G401.6 (cell line): ENCODE data around the gene TAAR2.
"Not testable (repeated sequence)": the region's sequence is repeated elsewhere in the genome, so short reads cannot be mapped to it uniquely, and the experiment has no call there.

Experiments used
- FAIRE-seq: peaks from 2 replicates; lab custom pipeline; 2012; peaks lifted over from hg19 to GRCh38; lab: Jason Lieb, UNC

Gene TAAR2

DNA sequence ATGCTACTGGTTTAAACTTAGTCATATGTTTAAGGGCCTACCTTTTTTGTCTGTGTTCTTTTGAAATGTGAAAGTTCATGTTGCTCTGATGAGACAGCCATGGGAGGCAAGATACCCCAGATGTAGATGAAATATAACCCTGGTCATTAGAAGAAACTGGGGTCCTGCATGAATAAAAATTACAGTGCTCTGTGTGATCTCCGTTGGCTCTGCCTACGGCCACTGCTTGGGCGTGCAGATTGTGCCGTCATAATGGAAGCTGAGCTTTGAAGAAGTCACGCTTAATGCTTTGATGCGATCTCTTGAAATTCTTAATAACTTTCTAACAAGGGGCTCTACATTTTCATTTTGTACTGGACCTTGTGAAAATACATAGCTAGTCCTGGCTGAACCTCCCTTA, at the start of gene TAAR2:
TSS of gene TAAR2 (minus strand) at position 101 of the 400 bp plus-strand sequence. CDS start at position 101, 0 bp downstream.
- FAIRE-seq: no peak

DNA sequence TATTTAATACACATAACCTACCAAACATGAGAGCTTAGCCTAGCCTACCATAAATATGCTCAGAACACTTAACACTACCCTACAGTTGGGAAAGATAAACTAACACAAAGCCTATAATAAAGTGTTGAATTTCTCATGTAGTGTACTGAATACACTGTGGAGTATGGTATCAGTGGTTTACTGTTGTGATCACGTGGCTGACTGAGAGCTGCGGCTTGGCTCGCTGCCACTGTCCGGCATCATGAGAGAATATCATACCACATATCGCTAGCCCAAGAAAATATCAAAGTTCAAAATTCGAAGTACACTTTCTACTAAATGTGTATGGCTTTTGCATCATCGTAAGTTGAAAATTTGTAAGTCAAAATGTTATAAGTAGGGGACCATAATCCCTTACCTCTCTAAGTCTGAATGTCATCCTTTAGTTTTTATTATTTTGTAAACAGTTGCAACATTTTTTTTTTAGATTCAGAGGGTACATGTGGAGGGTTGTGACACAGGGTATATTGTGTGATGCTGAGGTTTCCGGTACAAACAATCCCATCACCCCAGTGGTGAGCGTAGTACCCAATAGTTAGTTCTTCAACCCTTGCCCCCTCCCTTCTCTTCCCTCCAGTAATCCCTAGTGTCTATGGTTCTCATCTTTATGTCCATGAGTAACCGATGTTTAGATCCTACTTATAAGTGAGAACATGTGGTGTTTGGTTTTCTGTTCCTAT, 49.5 kb upstream of the TAAR2 start:
- FAIRE-seq: no peak

DNA sequence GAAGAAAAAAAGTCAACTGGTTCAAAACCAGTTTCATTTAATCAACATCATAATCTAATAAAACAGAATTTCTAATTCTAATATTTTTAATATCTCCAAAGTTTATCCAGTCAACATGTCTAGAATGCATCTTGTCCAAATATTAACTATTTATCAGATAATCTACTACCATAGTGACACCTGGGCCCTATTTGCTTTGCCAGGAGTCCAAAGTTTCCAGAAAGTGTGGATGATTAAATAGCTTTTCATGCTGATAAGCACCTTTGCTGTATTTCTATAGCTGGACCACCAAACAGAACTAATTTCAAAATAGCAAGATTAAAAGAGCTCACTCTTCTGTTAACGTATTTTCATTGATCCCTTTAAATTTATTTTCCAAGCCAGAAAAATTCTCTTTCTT, 47.2 kb upstream of the TAAR2 start:
- no peak for FAIRE-seq

DNA sequence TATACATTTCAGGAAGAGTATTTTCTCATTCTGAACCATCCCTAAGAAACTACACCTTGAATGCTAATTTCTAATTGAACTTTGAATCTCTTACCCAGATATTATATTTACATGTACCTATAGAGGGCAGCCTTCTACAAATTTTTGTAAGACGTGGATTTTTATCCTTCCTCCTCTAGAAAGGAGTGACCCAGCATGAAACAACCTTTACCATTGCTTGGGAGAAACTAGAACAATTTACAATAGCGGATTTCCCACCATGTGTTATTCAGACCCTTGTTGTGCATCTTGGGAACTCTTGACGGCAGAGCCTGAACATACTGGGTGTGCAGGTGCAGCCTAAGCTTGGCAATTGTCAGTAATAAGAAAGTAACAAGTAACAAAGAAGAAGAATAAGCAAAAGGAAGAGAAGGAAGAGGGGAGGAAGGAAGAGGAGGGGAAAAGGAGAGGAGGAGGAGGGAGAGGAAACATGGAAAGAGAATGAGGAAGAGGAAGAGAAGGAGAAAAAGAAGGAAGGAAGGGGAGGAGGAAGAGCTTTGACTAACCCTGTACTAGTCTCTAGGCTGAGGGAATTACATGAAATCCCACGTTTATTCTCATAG, 45.7 kb upstream of the TAAR2 start:
- peak; percentile 87 for FAIRE-seq

DNA sequence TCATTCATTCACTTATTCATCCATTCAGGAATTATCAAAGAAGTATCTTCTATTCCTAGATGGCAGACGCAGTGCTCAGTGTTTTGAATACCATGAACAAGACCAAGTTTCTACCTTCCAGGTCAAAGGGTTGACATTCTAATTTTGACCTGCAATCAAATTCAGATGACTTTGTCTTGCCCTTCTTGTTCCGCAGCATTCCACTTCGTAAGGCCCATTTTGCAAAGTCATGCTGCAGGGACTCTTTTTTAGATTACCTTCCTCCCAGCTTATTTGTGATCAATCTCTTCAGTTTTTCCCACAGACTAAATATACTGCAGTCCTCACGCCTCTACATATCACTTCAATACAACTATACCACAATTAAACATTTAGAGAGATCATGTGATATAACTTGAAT, 42.0 kb upstream of the TAAR2 start:
- FAIRE-seq: no peak

GRCh38 chr6:132664309-132665034, 40.4 kb upstream of the TAAR2 start:
- FAIRE-seq: no peak

DNA sequence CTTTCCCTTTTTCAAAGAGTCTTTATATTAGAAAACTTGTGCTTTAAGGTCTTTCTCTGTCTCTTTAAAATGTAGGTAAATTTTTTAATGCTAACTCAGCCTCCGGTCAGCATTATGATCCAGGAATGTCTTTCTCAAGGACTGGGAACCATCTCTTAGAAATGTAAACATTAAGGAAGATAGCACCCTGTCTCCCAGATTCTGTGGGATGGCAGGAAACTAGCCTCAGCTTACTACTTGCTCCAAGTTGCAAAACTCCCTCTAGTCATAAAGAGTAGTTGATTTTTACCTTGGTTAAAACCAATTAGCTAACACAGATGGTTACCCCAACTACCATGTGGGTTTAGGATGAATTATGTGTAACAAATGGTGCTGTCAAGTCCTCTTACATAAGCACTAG, 39.6 kb upstream of the TAAR2 start:
- no peak for FAIRE-seq

DNA sequence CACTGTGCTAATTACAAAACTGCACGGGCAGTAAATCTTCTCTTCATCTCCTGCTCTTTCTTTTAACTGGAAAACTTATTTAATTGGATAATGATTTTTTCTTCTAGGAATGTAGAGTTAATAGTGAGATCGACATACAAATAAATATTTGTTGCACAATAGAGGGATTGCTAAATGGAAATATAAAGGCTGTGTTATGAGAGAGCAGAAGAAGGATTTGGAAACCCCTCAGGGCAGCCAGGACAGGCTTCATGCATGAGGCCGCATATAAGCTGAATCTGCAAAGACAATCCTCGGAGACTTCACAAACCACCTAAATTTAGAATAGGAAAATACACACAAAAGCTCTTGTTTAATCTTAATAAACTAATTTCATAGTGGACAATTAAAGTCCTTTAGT, 37.8 kb upstream of the TAAR2 start:
- FAIRE-seq: no peak

GRCh38 chr6:132659082-132659481, 35.0 kb upstream of the TAAR2 start, which contains the start of gene TAAR1:
Gene TAAR1, minus strand, starts transcription at chr6:132659182. Its CDS starts 13,179 bp downstream, at chr6:132646003.
- no peak for FAIRE-seq

DNA sequence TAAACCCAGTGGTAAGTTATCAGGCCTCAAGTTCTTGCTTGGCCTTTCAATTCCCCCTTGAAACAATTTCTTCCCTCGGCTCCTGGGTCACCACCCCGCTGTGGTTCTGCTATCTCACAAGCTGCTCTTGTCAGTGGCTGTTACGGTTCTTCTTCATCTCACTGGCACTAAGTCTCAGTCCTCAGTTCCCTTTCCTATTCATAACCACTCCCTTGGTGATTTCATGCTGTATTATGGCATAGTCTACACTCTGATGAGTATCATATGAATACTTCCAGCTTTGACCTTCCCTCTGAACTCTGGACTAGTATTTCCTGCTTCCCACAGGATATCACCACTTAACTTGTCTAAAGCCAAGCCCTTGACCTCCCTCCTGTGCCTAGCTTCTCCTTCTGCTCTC, 27.0 kb upstream of the TAAR2 start:
- no peak for FAIRE-seq

DNA sequence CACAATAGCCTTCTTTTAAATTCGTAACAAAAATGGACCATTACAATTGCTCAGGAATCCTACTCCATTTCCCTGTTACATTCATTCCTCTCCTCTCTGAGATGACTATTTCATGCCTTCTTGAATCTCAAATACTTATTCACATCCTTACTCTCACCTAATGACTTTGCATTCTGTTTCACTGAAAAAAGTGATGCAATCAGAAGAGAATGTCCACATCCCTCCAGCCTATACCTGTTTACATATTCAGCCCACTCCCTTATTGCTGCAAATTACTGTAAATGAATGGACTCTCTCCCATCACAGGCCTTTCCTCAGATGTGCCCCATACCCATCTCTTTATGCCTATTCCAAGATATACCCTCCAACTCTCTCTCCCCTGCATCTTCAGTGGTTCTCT, 26.4 kb upstream of the TAAR2 start:
- no peak for FAIRE-seq

GRCh38 chr6:132648828-132649227, 24.8 kb upstream of the TAAR2 start:
- FAIRE-seq: no peak

DNA sequence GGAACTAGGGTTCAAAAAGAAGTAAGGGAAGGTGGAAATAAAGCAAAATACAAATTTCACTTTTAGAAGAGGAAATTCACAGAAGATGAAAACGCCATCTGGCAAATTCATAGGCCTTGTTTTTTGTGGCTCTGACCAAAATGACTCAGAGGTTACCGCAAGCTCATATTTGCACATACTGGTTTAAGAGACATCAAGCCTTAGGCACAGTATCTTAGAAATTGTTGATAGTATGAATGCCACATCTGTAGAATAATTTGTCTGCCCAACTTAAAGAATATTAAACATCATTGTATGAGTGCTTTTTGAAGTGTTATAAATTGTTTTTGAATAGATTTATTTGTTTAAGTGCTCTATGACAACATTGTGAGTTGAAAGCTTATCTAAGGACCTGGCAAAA, 24.3 kb upstream of the TAAR2 start:
- FAIRE-seq: no peak

DNA sequence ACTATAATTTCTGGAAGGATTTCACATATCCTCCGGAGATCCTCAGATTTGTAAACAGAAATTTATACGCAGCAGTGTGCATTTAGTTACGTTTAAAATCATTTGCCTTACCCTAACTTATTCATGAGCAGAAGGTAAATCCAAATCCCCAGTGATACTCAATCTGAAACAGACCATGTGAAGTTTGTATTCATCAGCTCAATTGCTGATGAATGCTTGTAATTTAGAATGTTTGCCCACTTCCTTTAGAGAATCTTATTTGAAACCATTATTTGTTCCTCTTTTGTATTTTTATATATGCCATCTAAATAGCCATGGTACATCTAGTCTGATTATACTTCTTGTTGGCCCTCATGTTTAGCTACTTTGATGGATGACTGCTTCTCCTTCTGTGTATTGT, 19.5 kb upstream of the TAAR2 start:
- FAIRE-seq: no peak

GRCh38 chr6:132637135-132637534, 13.1 kb upstream of the TAAR2 start:
- not testable (repeated sequence) for FAIRE-seq

DNA sequence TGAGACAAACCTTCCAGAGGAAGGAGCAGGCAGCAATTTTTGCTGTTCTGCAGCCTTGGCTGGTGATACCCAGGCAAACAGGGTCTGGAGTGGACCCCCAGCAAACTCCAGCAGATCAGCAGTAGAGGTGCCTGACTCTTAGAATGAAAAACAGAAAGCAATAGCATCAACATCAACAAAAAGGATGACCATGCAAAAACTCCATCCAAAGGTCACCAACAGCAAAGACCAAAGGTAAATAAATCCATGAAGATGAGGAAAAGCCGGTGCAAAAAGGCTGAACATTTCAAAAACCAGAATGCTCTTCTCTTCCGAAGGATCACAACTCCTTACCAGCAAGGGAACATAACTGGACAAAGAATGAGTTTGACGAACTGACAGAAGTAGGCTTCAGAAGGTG, 11.8 kb upstream of the TAAR2 start:
- not testable (repeated sequence) for FAIRE-seq

DNA sequence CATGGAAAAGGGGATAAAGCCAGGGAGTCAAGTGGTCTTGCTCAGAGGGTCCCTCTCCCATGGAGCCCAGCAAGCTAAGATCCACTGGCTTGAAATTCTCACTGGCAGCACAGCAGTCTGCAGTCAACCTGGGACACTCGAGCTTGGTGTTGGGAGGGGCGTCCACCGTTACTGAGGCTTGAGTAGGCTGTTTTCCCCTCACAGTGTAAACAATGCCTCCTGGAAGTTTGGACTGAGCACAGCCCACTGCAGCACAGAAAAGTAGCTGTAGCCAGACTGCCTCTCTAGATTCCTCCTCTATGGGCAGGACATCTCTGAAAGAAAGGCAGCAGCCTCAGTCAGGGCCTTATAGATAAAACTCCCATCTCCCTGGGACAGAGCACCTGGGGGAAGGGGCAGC, 11.2 kb upstream of the TAAR2 start:
- FAIRE-seq: not testable (repeated sequence)

GRCh38 chr6:132634796-132635195, 10.7 kb upstream of the TAAR2 start:
- FAIRE-seq: no peak

DNA sequence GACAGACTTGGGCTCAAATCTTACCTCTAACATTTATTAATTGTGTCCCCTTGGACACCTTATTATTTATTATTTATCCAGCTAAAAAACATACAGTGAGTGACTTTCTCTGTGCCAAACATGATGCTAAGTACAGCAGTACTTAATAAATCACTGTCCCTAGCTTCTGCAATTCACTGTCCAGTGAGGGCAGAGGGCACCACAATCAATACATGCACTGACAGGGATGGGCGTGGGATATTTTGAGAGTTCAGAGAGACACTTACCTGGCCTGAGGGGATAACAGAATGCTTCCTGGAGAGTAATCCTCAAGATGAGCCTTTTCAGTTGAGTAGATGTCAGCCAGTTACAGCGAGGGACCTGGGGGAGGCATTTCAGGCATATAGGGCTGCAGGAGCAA, 9.3 kb upstream of the TAAR2 start:
- FAIRE-seq: no peak

DNA sequence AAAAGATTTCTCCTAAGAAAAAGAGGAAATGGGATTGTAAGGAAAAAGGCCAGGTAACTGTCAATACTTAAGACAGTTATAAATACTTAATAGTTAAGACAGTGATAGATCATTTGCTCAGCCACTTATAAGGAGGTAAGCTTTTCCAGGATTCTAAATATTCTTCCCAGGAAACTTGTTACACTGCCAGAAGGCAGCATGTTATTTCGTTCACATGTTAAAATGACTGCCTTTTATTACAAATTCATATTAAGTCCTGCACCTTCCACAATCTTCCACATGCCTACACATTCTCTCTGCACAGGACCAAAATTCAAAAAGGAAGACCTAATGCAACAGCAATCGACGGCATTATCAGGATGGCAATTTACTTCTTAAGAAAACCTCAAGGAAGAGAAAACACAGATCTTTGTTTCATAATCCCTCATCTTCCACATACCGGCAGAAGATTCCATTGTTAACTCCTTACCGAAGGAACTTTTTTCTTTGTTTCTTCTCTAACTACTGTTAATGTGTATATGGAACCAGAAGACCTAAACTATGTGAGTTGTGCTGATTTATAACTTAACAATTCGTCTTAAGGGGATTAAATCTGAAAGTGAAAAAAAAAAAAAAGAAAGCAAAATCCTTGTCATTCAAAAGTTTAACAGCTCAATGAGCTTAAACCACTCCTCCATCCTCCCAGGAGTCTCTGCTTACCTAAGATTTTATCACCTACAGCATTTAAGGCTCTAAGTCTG, 799 bp downstream of the TAAR2 start:
- FAIRE-seq: no peak

GRCh38 chr6:132616677-132617076, 7.4 kb downstream of the TAAR2 start:
- FAIRE-seq: no peak

DNA sequence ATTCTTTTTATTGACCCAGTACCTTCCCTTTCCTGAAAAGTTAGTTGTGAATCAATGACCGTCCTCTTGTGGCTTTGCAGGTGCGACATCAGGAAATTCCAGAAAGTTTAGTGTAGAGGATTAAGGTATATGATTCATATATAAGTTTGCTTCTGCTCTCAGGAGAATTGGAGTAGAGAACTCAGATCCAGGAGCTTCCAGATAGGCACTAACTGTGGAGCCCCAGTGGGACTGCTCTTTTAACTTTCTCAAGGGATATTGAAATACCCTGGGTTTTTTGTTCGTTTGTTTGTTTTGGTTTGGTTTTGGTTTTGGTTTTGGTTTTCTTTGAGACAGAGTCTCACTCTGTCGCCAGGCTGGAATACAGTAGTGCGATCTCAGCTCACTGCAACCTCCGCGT, 9.5 kb downstream of the TAAR2 start:
- no peak for FAIRE-seq
